ENCODE results near the gene TPT1. TPM values are rescaled to one million over a fixed set of nuclear protein-coding genes. Genes with fewer than 3 reads are reported as not detected.

The TPT1 gene
- total and polyA plus RNA-seq, 4 donors = 2,791 to 8,629 (median 4,381) TPM

DNA sequence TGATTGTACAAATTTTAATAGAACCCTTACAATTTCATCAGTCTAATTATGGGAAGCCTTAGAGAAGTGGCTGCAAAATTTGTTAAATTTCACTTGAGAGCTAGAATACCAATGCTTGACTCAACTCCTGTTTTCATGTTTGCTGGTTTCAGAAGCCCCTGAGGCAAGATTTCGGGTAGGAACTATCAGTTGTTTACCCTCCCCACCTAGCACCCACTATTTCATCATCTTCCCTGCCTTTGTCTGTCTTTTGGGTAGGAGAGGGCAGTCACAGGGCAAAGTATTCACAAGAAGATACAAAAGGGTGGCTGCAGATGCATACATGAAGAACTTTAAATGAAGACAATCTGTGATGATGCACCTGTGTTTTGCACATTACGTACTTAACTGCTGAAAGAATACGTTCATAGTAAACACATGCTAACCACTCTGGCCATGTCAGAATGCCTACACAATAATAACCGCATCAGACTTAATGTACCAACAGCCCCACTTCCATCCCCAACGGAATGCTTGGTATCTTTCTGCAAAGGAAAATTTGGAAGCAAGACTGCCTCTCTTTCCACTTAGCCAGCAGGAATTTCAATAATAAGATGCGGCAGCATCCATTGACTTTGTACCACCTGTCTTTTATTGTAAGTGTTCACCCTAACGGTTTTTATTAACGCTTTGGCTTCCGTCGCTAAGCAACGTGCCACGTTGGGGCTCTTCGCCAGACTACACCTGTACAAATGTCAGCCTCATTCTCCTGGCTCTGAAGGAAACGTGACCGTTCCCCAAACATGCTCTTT, 30.4 kb downstream of the TPT1 start:
- Histone ChIP-seq H3K4me1 (ENCODE audit: control insufficient read depth in 5 of 5, insufficient read depth in 5 of 5, low read length in 5 of 5) (peaks cover 0 to 11% (median 0%) of the 10 kb centered on the region in 5 donors), H3K9ac (ENCODE audit: insufficient read depth in 1 of 2, low read length in 2 of 2) (no peak overlapping the region), H3K27me3 (ENCODE audit: control insufficient read depth in 3 of 3, insufficient read depth in 3 of 3, low read length in 2 of 3) (peaks cover 0 to 6% (median 0%) of the 10 kb centered on the region in 3 donors), H3K9me3 (ENCODE audit: control insufficient read depth in 4 of 4, insufficient read depth in 3 of 4, low read length in 3 of 4) (no peaks in the 10 kb centered on the region), H3K27ac (ENCODE audit: low read depth in 1 of 2, low read length in 1 of 2) (no peak overlapping the region), H3K36me3 (ENCODE audit: control insufficient read depth in 4 of 4, insufficient read depth in 4 of 4, low read length in 4 of 4) (no peaks in the 10 kb centered on the region), H3K4me3 (no peak overlapping the region)
- ATAC-seq (ENCODE audit: insufficient read depth, low FRiP score) (no peak), DNase-seq (no peak)
- TF ChIP-seq, protein P1, sequence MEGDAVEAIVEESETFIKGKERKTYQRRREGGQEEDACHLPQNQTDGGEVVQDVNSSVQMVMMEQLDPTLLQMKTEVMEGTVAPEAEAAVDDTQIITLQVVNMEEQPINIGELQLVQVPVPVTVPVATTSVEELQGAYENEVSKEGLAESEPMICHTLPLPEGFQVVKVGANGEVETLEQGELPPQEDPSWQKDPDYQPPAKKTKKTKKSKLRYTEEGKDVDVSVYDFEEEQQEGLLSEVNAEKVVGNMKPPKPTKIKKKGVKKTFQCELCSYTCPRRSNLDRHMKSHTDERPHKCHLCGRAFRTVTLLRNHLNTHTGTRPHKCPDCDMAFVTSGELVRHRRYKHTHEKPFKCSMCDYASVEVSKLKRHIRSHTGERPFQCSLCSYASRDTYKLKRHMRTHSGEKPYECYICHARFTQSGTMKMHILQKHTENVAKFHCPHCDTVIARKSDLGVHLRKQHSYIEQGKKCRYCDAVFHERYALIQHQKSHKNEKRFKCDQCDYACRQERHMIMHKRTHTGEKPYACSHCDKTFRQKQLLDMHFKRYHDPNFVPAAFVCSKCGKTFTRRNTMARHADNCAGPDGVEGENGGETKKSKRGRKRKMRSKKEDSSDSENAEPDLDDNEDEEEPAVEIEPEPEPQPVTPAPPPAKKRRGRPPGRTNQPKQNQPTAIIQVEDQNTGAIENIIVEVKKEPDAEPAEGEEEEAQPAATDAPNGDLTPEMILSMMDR (IDR thresholded peaks at IDR 0.05; ENCODE audit: control extremely low read depth, extremely low read depth) = no peak
- WGBS, 2 donors = 17 to 20% methylated on average over 15 of the region's 15 CpGs

DNA sequence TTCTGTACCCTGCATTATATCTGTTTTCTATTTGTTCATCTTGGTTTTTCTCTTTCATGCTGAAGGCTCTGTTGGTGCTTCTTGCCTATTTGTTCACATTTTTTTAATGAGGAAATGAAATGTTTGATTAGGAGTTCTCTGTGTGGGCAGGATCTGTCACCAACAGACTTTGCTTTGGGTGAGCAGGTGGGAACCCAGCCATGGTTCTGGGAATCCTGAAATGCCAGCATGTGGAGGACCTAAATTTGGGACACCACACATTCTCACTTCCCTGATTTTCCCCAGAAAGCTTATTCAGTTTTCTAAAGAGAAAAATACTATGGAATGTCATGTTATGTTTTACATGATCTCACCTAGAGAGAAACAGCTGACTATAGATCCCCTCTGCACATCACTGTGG, 34.0 kb downstream of the TPT1 start:
- Histone ChIP-seq H3K9ac (ENCODE audit: insufficient read depth in 1 of 2, low read length in 2 of 2) (no peak overlapping the region), H3K4me1 (ENCODE audit: control insufficient read depth in 5 of 5, insufficient read depth in 5 of 5, low read length in 5 of 5) (peaks cover 0 to 11% (median 0%) of the 10 kb centered on the region in 5 donors), H3K36me3 (ENCODE audit: control insufficient read depth in 4 of 4, insufficient read depth in 4 of 4, low read length in 4 of 4) (no peaks in the 10 kb centered on the region), H3K27ac (ENCODE audit: low read depth in 1 of 2, low read length in 1 of 2) (no peak overlapping the region), H3K4me3 (no peak overlapping the region), H3K27me3 (ENCODE audit: control insufficient read depth in 3 of 3, insufficient read depth in 3 of 3, low read length in 2 of 3) (peaks cover 0 to 6% (median 0%) of the 10 kb centered on the region in 3 donors), H3K9me3 (ENCODE audit: control insufficient read depth in 4 of 4, insufficient read depth in 3 of 4, low read length in 3 of 4) (no peaks in the 10 kb centered on the region)
- no peak for DNase-seq
- ATAC-seq (ENCODE audit: insufficient read depth, low FRiP score) = no peak
- TF ChIP-seq, protein P1 (IDR thresholded peaks at IDR 0.05; ENCODE audit: control extremely low read depth, extremely low read depth) = no peak

DNA sequence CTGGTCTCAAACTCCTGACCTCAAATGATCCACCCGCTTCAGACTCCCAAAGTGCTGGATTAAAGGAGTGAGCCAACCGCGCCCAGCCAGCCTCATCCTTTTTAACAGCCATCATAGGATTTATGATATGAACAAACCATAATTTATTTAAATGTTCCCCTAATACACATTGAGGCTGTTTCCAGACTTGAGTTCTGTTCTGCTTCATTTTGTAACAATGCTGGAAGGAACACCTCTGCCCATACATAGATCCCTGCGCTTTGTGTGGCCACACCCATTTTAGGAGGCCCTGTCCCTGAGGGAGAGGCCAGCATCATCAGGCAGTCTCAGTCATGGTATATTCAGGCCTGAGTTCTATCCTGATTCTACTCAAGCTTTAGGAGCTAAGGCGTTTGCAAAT, 35.9 kb downstream of the TPT1 start:
- H3K36me3 ChIP-seq (ENCODE audit: control insufficient read depth in 4 of 4, insufficient read depth in 4 of 4, low read length in 4 of 4) = no peaks in the 10 kb centered on the region
- H3K9ac ChIP-seq (ENCODE audit: insufficient read depth in 1 of 2, low read length in 2 of 2) = no peak overlapping the region
- no peak overlapping the region for H3K4me3 ChIP-seq
- 92 to 94% methylated on average over 5 of the region's 5 CpGs for WGBS, 2 donors
- H3K27ac ChIP-seq (ENCODE audit: low read depth in 1 of 2, low read length in 1 of 2) = no peak overlapping the region
- no peak for DNase-seq
- peaks cover 0 to 4% (median 0%) of the 10 kb centered on the region in 5 donors for H3K4me1 ChIP-seq (ENCODE audit: control insufficient read depth in 5 of 5, insufficient read depth in 5 of 5, low read length in 5 of 5)
- no peaks in the 10 kb centered on the region for H3K9me3 ChIP-seq (ENCODE audit: control insufficient read depth in 4 of 4, insufficient read depth in 3 of 4, low read length in 3 of 4)
- ATAC-seq (ENCODE audit: insufficient read depth, low FRiP score) = no peak
- TF ChIP-seq, protein P1 (IDR thresholded peaks at IDR 0.05; ENCODE audit: control extremely low read depth, extremely low read depth) = no peak
- H3K27me3 ChIP-seq (ENCODE audit: control insufficient read depth in 3 of 3, insufficient read depth in 3 of 3, low read length in 2 of 3) = no peaks in the 10 kb centered on the region

Data from lung (tissue), 12 donors.